ENCODE data around the gene IDI1. TPM values are rescaled to one million over a fixed set of nuclear protein-coding genes. Genes with fewer than 3 reads are reported as not detected.
A peak's percentile ranks its signal among the peaks of the same experiment; 100 is the strongest.

Gene IDI1
- total and polyA plus RNA-seq, 2 of the 13 experiments (the other 11 are each of a cell fraction or from before 2014, with no cell fraction given): 44.4 to 145 TPM

DNA sequence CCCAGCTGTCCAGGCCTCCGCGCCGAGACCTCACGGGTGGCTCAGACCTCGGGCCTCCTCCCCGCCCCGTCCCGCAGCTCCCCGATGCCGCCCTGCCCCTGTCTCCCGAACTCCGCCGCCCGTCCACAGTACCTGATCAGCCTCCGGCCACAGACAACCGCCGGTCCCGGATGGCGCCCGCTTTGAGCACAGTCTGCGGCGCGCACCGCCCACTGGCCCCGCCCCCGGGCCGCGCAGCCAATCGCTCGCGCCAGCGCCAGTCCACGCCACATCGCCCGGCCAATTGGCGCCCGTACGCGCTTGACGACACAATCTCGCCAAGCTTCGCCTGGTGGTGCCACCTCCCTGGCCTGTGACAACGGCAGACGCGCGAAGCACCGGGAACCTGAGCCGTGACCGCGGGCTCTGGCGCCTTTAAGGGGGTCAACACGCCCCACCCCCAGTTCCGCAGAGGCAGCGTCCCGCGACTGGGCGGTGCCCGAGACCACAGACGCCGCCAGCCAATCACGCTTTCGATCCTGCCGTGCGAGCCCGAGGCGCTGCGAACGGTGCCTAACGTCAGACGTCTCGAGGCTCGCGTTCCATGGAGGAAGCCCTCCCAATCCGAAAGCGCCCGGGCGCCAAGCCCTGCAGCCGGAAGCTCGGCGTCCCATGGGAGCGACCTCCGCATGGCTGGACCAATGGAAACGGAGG is at the start of gene IDI1 (continued):
- TF ChIP-seq, protein P1, sequence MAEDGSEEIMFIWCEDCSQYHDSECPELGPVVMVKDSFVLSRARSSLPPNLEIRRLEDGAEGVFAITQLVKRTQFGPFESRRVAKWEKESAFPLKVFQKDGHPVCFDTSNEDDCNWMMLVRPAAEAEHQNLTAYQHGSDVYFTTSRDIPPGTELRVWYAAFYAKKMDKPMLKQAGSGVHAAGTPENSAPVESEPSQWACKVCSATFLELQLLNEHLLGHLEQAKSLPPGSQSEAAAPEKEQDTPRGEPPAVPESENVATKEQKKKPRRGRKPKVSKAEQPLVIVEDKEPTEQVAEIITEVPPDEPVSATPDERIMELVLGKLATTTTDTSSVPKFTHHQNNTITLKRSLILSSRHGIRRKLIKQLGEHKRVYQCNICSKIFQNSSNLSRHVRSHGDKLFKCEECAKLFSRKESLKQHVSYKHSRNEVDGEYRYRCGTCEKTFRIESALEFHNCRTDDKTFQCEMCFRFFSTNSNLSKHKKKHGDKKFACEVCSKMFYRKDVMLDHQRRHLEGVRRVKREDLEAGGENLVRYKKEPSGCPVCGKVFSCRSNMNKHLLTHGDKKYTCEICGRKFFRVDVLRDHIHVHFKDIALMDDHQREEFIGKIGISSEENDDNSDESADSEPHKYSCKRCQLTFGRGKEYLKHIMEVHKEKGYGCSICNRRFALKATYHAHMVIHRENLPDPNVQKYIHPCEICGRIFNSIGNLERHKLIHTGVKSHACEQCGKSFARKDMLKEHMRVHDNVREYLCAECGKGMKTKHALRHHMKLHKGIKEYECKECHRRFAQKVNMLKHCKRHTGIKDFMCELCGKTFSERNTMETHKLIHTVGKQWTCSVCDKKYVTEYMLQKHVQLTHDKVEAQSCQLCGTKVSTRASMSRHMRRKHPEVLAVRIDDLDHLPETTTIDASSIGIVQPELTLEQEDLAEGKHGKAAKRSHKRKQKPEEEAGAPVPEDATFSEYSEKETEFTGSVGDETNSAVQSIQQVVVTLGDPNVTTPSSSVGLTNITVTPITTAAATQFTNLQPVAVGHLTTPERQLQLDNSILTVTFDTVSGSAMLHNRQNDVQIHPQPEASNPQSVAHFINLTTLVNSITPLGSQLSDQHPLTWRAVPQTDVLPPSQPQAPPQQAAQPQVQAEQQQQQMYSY (CRISPR knock-in tag; IDR thresholded peaks at IDR 0.05): no peak; the same call in 1 of the 2 replicates
- TF ChIP-seq, protein P2, sequence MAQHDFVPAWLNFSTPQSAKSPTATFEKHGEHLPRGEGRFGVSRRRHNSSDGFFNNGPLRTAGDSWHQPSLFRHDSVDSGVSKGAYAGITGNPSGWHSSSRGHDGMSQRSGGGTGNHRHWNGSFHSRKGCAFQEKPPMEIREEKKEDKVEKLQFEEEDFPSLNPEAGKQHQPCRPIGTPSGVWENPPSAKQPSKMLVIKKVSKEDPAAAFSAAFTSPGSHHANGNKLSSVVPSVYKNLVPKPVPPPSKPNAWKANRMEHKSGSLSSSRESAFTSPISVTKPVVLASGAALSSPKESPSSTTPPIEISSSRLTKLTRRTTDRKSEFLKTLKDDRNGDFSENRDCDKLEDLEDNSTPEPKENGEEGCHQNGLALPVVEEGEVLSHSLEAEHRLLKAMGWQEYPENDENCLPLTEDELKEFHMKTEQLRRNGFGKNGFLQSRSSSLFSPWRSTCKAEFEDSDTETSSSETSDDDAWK (CRISPR knock-in tag; IDR thresholded peaks at IDR 0.05): no peak
- TF ChIP-seq, protein P3, sequence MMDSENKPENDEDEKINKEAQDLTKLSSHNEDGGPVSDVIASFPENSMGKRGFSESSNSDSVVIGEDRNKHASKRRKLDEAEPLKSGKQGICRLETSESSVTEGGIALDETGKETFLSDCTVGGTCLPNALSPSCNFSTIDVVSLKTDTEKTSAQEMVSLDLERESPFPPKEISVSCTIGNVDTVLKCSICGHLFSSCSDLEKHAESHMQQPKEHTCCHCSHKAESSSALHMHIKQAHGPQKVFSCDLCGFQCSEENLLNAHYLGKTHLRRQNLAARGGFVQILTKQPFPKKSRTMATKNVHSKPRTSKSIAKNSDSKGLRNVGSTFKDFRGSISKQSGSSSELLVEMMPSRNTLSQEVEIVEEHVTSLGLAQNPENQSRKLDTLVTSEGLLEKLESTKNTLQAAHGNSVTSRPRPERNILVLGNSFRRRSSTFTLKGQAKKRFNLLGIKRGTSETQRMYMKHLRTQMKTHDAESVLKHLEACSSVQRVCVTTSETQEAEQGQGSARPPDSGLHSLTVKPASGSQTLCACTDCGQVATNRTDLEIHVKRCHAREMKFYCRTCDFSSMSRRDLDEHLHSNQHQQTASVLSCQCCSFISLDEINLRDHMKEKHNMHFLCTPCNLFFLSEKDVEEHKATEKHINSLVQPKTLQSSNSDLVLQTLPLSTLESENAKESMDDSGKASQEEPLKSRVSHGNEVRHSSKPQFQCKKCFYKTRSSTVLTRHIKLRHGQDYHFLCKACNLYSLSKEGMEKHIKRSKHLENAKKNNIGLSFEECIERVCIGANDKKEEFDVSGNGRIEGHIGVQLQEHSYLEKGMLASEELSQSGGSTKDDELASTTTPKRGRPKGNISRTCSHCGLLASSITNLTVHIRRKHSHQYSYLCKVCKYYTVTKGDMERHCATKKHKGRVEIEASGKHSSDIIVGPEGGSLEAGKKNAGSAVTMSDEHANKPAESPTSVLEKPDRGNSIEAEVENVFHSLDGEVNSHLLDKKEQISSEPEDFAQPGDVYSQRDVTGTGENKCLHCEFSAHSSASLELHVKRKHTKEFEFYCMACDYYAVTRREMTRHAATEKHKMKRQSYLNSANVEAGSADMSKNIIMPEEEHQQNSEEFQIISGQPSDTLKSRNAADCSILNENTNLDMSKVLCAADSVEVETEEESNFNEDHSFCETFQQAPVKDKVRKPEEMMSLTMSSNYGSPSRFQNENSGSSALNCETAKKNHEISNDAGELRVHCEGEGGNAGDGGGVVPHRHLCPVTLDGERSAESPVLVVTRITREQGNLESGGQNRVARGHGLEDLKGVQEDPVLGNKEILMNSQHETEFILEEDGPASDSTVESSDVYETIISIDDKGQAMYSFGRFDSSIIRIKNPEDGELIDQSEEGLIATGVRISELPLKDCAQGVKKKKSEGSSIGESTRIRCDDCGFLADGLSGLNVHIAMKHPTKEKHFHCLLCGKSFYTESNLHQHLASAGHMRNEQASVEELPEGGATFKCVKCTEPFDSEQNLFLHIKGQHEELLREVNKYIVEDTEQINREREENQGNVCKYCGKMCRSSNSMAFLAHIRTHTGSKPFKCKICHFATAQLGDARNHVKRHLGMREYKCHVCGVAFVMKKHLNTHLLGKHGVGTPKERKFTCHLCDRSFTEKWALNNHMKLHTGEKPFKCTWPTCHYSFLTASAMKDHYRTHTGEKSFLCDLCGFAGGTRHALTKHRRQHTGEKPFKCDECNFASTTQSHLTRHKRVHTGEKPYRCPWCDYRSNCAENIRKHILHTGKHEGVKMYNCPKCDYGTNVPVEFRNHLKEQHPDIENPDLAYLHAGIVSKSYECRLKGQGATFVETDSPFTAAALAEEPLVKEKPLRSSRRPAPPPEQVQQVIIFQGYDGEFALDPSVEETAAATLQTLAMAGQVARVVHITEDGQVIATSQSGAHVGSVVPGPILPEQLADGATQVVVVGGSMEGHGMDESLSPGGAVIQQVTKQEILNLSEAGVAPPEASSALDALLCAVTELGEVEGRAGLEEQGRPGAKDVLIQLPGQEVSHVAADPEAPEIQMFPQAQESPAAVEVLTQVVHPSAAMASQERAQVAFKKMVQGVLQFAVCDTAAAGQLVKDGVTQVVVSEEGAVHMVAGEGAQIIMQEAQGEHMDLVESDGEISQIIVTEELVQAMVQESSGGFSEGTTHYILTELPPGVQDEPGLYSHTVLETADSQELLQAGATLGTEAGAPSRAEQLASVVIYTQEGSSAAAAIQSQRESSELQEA (CRISPR knock-in tag; IDR thresholded peaks at IDR 0.05; ENCODE audit: not compliant biosample characterization): peak; percentile 72
- TF ChIP-seq, protein P4, sequence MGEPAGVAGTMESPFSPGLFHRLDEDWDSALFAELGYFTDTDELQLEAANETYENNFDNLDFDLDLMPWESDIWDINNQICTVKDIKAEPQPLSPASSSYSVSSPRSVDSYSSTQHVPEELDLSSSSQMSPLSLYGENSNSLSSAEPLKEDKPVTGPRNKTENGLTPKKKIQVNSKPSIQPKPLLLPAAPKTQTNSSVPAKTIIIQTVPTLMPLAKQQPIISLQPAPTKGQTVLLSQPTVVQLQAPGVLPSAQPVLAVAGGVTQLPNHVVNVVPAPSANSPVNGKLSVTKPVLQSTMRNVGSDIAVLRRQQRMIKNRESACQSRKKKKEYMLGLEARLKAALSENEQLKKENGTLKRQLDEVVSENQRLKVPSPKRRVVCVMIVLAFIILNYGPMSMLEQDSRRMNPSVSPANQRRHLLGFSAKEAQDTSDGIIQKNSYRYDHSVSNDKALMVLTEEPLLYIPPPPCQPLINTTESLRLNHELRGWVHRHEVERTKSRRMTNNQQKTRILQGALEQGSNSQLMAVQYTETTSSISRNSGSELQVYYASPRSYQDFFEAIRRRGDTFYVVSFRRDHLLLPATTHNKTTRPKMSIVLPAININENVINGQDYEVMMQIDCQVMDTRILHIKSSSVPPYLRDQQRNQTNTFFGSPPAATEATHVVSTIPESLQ (CRISPR knock-in tag; conservative IDR thresholded peaks at IDR 0.05): no peak
- peak; percentile 43; the same call in 1 of the 2 replicates for TF ChIP-seq CCDC6 (CRISPR knock-in tag; IDR thresholded peaks at IDR 0.05)
- peak; percentile 86 for TF ChIP-seq ZBTB21 (CRISPR knock-in tag; IDR thresholded peaks at IDR 0.05)
- peak; percentile 88; the same call in 1 of the 2 replicates for TF ChIP-seq ZNF354B (CRISPR knock-in tag; IDR thresholded peaks at IDR 0.05)
- no peak for TF ChIP-seq ZNF124 (CRISPR knock-in tag; IDR thresholded peaks at IDR 0.05)
- 0 out of 2 replicates have a peak, but pooled peaks have one; percentile 8 for TF ChIP-seq FIP1L1 (IDR thresholded peaks at IDR 0.05; ENCODE audit: borderline replicate concordance, insufficient read depth, low read depth, low read length)
- no peak for TF ChIP-seq HMGA1 (CRISPR knock-in tag; conservative IDR thresholded peaks at IDR 0.05)
- TF ChIP-seq ZNF3 (CRISPR knock-in tag; IDR thresholded peaks at IDR 0.05): no peak
- TF ChIP-seq, protein P5, sequence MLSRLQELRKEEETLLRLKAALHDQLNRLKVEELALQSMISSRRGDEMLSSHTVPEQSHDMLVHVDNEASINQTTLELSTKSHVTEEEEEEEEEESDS (CRISPR knock-in tag; IDR thresholded peaks at IDR 0.05; ENCODE audit: borderline replicate concordance): peak; percentile 11; the same call in 1 of the 2 replicates
